ENCODE results near the gene PLEKHB2. TPM values are rescaled to one million over a fixed set of nuclear protein-coding genes. Genes with fewer than 3 reads are reported as not detected.

PLEKHB2 gene
- total RNA-seq, 1 donor from 2014 or later, result 53.9 TPM

GRCh38 chr2:131085646-131086045 is 19.5 kb upstream of the PLEKHB2 start:
- H3K4me3 Mint-ChIP-seq (ENCODE audit: unreplicated experiment), result no peak overlapping the region
- no peak for TF ChIP-seq CTCF (IDR thresholded peaks at IDR 0.05)
- H3K27me3 Mint-ChIP-seq (ENCODE audit: unreplicated experiment), result no peaks in the 10 kb centered on the region
- peaks cover 8% of the 10 kb centered on the region for H3K4me1 Mint-ChIP-seq (ENCODE audit: unreplicated experiment)
- peaks cover 31% of the 10 kb centered on the region for H3K36me3 Mint-ChIP-seq (ENCODE audit: unreplicated experiment)
- H3K9me3 Mint-ChIP-seq (ENCODE audit: unreplicated experiment), result no peaks in the 10 kb centered on the region
- no peak for DNase-seq (ENCODE audit: extremely low spot score, unreplicated experiment)
- H3K27ac Mint-ChIP-seq (ENCODE audit: unreplicated experiment), result no peak overlapping the region

GRCh38 chr2:131092458-131093005 is 12.6 kb upstream of the PLEKHB2 start:
- no peaks in the 10 kb centered on the region for H3K9me3 Mint-ChIP-seq (ENCODE audit: unreplicated experiment)
- no peak for DNase-seq (ENCODE audit: extremely low spot score, unreplicated experiment)
- peaks cover 7% of the 10 kb centered on the region for H3K36me3 Mint-ChIP-seq (ENCODE audit: unreplicated experiment)
- H3K27me3 Mint-ChIP-seq (ENCODE audit: unreplicated experiment), result no peaks in the 10 kb centered on the region
- no peak for TF ChIP-seq CTCF (IDR thresholded peaks at IDR 0.05)
- H3K27ac Mint-ChIP-seq (ENCODE audit: unreplicated experiment), result peak overlapping the region; percentile 78
- peak overlapping the region; percentile 79 for H3K4me3 Mint-ChIP-seq (ENCODE audit: unreplicated experiment)
- peaks cover 24% of the 10 kb centered on the region for H3K4me1 Mint-ChIP-seq (ENCODE audit: unreplicated experiment)

- H3K4me3 Mint-ChIP-seq (ENCODE audit: unreplicated experiment), result peak within 1 kb of the TSS; percentile 91
- H3K4me1 Mint-ChIP-seq (ENCODE audit: unreplicated experiment), result peaks cover 24% of the 10 kb centered on the region
- no peaks in the 10 kb centered on the region for H3K27me3 Mint-ChIP-seq (ENCODE audit: unreplicated experiment)
- no peaks in the 10 kb centered on the region for H3K9me3 Mint-ChIP-seq (ENCODE audit: unreplicated experiment)
- peak within 1 kb of the TSS; percentile 94 for H3K27ac Mint-ChIP-seq (ENCODE audit: unreplicated experiment)
- H3K36me3 Mint-ChIP-seq (ENCODE audit: unreplicated experiment), result peaks cover 7% of the 10 kb centered on the region
- TF ChIP-seq CTCF (IDR thresholded peaks at IDR 0.05), result no peak
- peak; percentile 95 for DNase-seq (ENCODE audit: extremely low spot score, unreplicated experiment)
Observed at GRCh38 chr2:131093006-131093695, 12.0 kb upstream of the PLEKHB2 start, which contains the start of gene FAM168B. TSS of gene FAM168B (minus strand) at chr2:131093460. CDS start at chr2:131082646, 10,814 bp downstream.

- Mint-ChIP-seq H3K4me3 (ENCODE audit: unreplicated experiment) (peak overlapping the region; percentile 91), H3K27ac (ENCODE audit: unreplicated experiment) (peak overlapping the region; percentile 94), H3K27me3 (ENCODE audit: unreplicated experiment) (no peaks in the 10 kb centered on the region), H3K9me3 (ENCODE audit: unreplicated experiment) (no peaks in the 10 kb centered on the region), H3K4me1 (ENCODE audit: unreplicated experiment) (peaks cover 21% of the 10 kb centered on the region), H3K36me3 (ENCODE audit: unreplicated experiment) (peaks cover 3% of the 10 kb centered on the region)
- DNase-seq (ENCODE audit: extremely low spot score, unreplicated experiment), result no peak
- no peak for TF ChIP-seq CTCF (IDR thresholded peaks at IDR 0.05)
Observed at GRCh38 chr2:131093696-131094462, 11.3 kb upstream of the PLEKHB2 start.

Measured in osteocyte (in vitro differentiated cells).